Measurements from ENCODE around the gene ABLIM3. TPM values are rescaled to one million over a fixed set of nuclear protein-coding genes. Genes with fewer than 3 reads are reported as not detected.

Gene ABLIM3
- total and polyA plus RNA-seq, 9 of the 15 experiments (the other 6 are each of a cell fraction or from before 2014, with no cell fraction given): 0.03 to 0.38 (median 0.11) TPM

DNA sequence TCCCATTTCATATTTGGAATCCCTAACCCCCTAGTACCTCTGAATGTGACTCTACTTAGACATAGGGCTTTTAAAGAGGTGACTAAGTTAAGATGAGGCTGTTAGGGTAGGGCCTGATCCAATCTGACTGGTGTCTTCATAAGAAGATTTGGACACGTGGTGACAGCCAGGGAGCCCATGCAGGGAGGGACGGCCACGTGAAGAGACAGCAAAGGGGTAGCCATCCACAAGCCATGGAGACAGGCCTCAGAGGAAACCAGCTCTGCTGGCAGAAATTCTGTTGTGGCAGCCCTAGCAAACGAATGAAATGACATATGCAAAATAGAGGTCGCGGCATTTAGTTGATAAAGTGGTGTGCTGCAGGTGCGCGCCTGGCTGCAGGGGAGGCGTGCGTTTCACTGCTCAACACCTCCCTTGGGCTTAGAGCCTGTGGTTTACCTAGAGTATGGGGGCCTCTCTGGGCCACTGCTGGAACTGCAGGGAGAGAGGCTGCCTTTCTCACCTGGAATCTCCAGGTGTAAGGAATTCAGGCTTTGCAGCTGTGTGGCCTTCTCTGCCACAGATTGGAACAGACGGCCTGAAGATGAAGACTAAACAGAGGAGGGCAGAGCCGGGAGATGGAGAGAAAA, 123.3 kb downstream of the ABLIM3 start:
- BruUV-seq (replicated peaks): no TSS peak
- FAIRE-seq: no peak
- no peak overlapping the region for H2AFZ ChIP-seq (ENCODE audit: low read depth, low read length)
- H3K36me3 ChIP-seq (ENCODE audit: control insufficient read depth, insufficient read depth, low read length): no peaks in the 10 kb centered on the region
- ChIA-PET CTCF (ENCODE audit: low intra/inter-chr PET ratio) (no interaction called here), POLR2A (no interaction called here)
- no peak overlapping the region for H3K4me3 ChIP-seq
- H3K9ac ChIP-seq (ENCODE audit: insufficient read depth in 1 of 2, low read depth in 2 of 2, low read length in 2 of 2): no peak overlapping the region
- ATAC-seq: peak; percentile 95
- no peaks in the 10 kb centered on the region for H3K9me1 ChIP-seq (ENCODE audit: control insufficient read depth, insufficient read depth, low read length)
- H3K27ac ChIP-seq (ENCODE audit: extremely low read depth, low read depth, low read length): no peak overlapping the region
- WGBS (ENCODE audit: insufficient coverage, low coverage, missing lambda C conversion rate): 0% methylated on average over 12 of the region's 12 CpGs
- intact Hi-C loops (cut with micrococcal nuclease) (loop anchor here (1.0 to 10.0 kb wide), 4 partner anchors 106 to 310 kb away; partner anchors contain the start of gene ABLIM3), in situ Hi-C loops (cut with MboI) (loop anchor here (5.0 to 25.0 kb wide), 2 partner anchors 527 to 827 kb away; no protein-coding TSS in a partner anchor)
- no peaks in the 10 kb centered on the region for H4K20me1 ChIP-seq (replicated peaks; ENCODE audit: control insufficient read depth, insufficient read depth, low read length)
- DNase-seq (ENCODE audit: extremely low read depth in 1 of 4, low spot score in 3 of 4): peak; percentile 27 to 42 (median 40)
- H3K79me2 ChIP-seq (ENCODE audit: control insufficient read depth, insufficient read depth, low read length): no peaks in the 10 kb centered on the region
- peaks cover 10 to 43% of the 10 kb centered on the region in 2 experiments; a peak in 3 of 5 replicates for H3K27me3 ChIP-seq (ENCODE audit: control insufficient read depth in 2 of 2, insufficient read depth in 2 of 2, low read length in 2 of 2)
- peaks cover 4% of the 10 kb centered on the region; the same call in 1 of the 2 replicates for H3K9me3 ChIP-seq (replicated peaks; ENCODE audit: control insufficient read depth, insufficient read depth, low read depth, low read length)
- H3K4me1 ChIP-seq (replicated peaks in 1 of 2; ENCODE audit: control insufficient read depth in 2 of 2, insufficient read depth in 2 of 2, low read length in 2 of 2): no peaks in the 10 kb centered on the region; a peak in 1 of 5 replicates
- H3K4me2 ChIP-seq (ENCODE audit: insufficient read depth, low read length): no peak overlapping the region
- TF ChIP-seq STAG1 (CRISPR knock-in tag; IDR thresholded peaks at IDR 0.05; ENCODE audit: borderline replicate concordance) (peak; percentile 50; the same call in 1 of the 2 replicates), HNRNPH1 (optimal IDR thresholded peaks at IDR 0.05; ENCODE audit: low read depth, low read length) (no peak), SRF (CRISPR knock-in tag; IDR thresholded peaks at IDR 0.05) (peak in 1 of 2 experiments; percentile 37; a peak in 1 of 4 replicates), REST (IDR thresholded peaks at IDR 0.05; ENCODE audit: borderline replicate concordance) (peak; percentile 19; the same call in 1 of the 2 replicates), REST (CRISPR knock-in tag; IDR thresholded peaks at IDR 0.05; ENCODE audit: low read depth) (no peak), ZNF24 (IDR thresholded peaks at IDR 0.05) (no peak), RAD21 (CRISPR knock-in tag; conservative IDR thresholded peaks at IDR 0.05 in 1 of 2, IDR thresholded peaks at IDR 0.05 in 1 of 2) (peak; percentile 60 to 79), ZNF23 (CRISPR knock-in tag; IDR thresholded peaks at IDR 0.05) (no peak), CBX5 (IDR thresholded peaks at IDR 0.05; ENCODE audit: borderline replicate concordance, low read depth) (no peak), L3MBTL2 (IDR thresholded peaks at IDR 0.05) (0 out of 2 replicates have a peak, but pooled peaks have one; percentile 34), CTBP1 (IDR thresholded peaks at IDR 0.05; ENCODE audit: borderline replicate concordance) (peak; percentile 24; the same call in 1 of the 2 replicates), MYC (IDR thresholded peaks at IDR 0.05; ENCODE audit: low read depth, low read length) (0 out of 2 replicates have a peak, but pooled peaks have one; percentile 29), MYC (CRISPR knock-in tag; IDR thresholded peaks at IDR 0.05; ENCODE audit: borderline replicate concordance, low read depth) (no peak)
- TF ChIP-seq, protein P1, sequence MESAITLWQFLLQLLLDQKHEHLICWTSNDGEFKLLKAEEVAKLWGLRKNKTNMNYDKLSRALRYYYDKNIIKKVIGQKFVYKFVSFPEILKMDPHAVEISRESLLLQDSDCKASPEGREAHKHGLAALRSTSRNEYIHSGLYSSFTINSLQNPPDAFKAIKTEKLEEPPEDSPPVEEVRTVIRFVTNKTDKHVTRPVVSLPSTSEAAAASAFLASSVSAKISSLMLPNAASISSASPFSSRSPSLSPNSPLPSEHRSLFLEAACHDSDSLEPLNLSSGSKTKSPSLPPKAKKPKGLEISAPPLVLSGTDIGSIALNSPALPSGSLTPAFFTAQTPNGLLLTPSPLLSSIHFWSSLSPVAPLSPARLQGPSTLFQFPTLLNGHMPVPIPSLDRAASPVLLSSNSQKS (CRISPR knock-in tag; IDR thresholded peaks at IDR 0.05): no peak

Data from K562 (cell line).